ENCODE measurements around the gene ZFYVE1.

GRCh38 chr14:73003681-73004080 lies 23.2 kb downstream of the ZFYVE1 start:
- TF ChIP-seq CTCF (IDR thresholded peaks at IDR 0.05; ENCODE audit: insufficient read depth, low read length) (no peak), POLR2AphosphoS5 (IDR thresholded peaks at IDR 0.05; ENCODE audit: low read depth) (no peak), REST (IDR thresholded peaks at IDR 0.05; ENCODE audit: insufficient replicate concordance, low read depth) (no peak), GABPA (IDR thresholded peaks at IDR 0.05; ENCODE audit: low read depth) (no peak), SPI1 (IDR thresholded peaks at IDR 0.05; ENCODE audit: borderline replicate concordance, low read depth) (no peak)

Data from HL-60 (cell line).